Fibroblast of peridontal ligament (primary cell): ENCODE measurements around the gene TDRKH.

Experiments
- DNase-seq: peaks from one replicate; pipeline ENCODE4 v3.0.0-alpha.2; 2010; ENCODE audit errors: extremely low read depth

TDRKH gene

GRCh38 chr1:151823175-151823574, 32.9 kb upstream of the TDRKH start:
- DNase-seq: no peak

DNA sequence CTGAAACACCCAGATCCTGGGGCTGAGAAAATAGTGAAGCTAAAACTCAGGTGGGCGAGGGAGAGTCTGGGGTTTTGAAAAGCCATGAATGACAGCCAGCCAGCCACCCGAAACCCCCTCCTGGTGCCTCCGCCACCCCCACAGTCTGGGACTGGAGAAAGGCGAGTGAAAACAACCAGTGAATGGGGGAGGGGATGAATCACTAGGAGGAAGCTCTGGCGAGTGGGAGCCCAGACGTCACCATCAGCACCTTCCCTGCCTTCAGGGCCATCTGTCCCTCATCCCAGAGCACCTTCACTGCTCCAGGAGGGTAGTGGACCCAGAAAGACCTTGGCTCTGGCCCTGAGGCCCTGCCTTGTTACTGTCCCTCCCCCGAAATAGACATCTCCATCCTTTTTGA, 32.1 kb upstream of the TDRKH start:
- no peak for DNase-seq

DNA sequence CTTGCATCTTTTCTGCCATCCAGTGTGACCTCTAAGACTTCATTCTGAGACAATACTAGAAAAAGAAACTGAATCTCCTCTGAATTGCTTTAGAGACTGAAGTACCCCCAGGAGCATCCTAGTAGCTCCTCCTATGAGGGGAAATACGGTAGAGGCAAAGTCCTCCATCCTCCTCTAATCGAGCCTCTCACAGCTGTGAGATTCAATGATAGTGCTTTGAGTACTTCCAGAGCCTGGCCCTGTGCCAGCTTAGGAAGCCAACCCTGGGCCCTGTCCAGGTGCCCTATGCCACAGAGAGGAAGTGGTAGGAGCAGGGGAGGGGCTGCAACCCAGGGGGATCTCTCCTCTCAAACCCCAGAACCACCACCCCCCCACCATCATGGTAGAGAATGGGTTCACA, 30.6 kb upstream of the TDRKH start:
- no peak for DNase-seq

DNA sequence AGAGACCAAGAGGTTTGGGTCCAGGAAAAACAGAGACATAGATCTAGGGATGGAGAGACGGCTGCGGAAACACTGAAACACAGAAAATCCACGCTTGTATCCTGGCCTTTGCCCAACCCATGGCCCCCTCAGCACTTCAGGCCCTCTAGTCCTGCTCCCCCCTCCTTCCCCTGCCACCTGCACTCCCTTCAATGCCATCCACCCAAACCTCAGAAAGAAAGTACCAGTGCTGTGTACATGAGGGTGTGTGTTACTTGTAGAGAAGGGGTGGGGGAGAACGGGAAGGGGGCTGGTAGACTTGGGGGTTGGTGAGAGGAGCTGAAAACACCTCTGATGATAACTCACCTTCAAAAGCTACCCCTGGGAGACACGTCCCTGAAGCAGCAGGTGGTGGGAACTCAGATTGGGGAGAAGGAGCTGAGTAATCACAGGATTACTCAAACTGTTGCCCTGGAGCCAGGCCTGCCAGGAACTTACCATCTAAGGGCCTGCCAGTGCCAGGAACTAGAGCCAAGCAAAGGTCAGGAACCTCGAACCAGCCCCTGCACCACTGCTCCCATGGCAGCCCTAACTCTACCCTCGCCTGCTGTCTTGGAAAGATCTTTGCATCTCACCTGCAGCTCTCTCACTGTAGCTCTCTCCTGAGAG, 29.8 kb upstream of the TDRKH start:
- no peak for DNase-seq

GRCh38 chr1:151819227-151819835, 29.0 kb upstream of the TDRKH start:
- DNase-seq: no peak

- no peak for DNase-seq
These were observed 27.0 kb upstream of the TDRKH start for GRCh38 chr1:151817353-151817730.

DNA sequence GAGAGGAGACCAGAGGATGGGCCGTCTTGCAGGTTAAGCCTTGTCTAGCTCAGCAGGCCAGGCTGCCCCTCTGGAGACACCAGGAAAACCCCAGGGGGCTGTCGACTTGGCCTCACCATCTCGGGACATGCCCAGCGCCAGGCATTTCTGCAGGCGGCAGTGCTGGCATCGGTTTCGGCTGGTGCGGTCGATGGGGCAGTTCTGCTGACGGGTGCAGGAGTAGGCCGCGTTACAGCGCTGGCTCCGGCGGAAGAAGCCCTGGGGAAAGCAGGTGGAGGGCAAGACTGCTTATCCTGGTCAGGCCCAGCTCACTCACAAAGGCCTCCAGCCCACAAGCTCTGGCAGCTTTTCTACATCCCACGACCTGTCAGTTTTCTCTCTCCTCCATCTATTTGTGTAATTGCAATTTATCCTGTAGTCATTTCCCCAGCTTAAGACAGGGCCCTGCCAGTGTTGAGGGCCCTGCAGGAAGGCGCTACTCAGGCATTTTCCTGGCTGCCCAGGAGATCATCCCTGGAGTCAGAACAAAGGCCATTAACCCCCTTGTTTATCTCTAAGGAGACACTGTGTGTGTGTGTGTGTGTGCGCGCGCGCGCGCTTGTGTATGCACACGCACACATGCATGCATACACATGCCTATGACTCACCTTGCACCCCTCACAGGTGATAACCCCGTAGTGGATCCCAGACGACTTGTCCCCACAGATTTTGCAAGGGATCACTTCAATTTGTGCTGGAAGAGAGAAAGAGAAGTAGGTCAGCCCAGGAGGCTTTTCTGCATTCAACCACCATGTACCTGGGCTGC, 26.4 kb upstream of the TDRKH start:
- no peak for DNase-seq

- DNase-seq: no peak
These were observed 25.5 kb upstream of the TDRKH start for GRCh38 chr1:151815716-151816327.

- no peak for DNase-seq
These were observed 24.8 kb upstream of the TDRKH start for GRCh38 chr1:151814971-151815545.

DNA sequence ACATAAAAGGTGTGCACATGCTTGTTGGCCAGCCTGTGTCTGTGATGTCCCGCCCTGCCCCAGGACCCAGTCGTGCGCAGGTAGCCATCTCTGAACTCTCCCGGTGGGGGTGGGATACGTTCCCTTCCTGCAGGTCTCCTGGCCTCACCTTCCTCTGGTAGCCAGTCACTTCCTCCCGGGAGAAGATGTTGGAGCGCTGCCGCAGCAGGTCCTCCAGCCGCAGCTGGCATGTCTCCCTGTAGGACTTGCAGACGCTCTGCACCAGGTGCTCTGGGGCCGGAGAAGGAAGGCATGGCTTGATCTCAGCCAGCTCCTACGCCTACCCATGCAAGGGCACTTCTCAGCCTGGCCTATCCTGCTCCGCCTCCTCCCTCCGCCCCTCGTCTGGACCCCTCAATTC, 24.1 kb upstream of the TDRKH start:
- DNase-seq: no peak

DNA sequence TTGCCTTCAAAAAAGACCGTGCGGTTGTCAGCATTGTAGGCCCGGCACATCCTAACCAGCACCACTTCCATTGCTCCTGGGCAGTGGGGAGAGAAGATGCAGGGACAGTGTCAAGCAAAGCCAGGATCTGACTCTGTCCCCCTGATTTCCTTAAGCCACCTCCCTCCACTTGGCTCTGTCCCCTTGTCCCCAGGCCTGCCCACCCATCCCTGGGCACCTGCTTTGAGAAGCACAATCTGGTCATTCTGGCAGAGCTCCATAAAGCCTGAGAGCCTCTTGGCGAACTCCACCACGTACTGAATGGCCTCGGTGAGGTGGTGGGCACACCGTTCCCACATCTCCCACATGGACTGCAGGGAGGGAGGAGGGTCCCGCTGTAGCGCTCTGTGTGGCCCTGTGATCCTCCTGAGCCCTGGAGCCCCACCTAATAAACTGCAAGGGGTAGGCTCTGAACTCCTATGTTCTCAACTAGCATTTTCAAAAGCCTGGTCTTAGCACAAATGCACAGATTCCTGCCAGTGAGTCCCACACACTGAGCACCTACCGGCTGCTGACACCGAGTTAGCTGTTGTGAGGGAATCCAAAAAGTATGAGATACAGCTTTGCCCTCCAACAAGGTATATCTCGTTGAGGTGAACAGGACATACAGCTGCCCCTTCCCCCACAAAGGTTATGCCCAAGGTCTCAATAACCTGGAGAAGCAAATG, 23.1 kb upstream of the TDRKH start:
- DNase-seq: no peak

GRCh38 chr1:151811181-151811580, 20.9 kb upstream of the TDRKH start:
- no peak for DNase-seq

GRCh38 chr1:151809985-151810556, 19.8 kb upstream of the TDRKH start:
- no peak for DNase-seq

- DNase-seq: no peak
These were observed 19.1 kb upstream of the TDRKH start for GRCh38 chr1:151809290-151809984.

- DNase-seq: no peak
These were observed 17.5 kb upstream of the TDRKH start for GRCh38 chr1:151807766-151808165.

GRCh38 chr1:151807131-151807530, 16.8 kb upstream of the TDRKH start:
- DNase-seq: no peak

DNA sequence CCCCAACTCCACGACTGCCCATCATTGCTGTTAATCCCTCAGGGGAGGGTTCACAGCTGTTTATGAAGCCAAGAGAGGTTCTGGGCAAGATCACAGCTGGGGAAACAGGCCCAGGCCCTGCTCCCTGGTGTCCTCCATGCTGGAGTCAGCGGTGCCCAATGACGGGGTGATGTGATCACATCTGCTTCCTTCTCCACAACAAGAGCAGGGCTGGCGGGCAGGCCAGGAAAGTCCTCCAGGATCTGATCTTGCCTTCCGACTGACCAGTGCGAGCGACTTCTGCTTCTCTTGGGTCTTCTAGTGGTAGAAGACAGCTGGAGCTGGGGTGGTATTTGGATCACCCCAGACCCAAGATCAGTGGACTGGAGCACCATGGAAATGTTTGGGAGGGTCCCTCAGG, 15.9 kb upstream of the TDRKH start:
- no peak for DNase-seq

DNA sequence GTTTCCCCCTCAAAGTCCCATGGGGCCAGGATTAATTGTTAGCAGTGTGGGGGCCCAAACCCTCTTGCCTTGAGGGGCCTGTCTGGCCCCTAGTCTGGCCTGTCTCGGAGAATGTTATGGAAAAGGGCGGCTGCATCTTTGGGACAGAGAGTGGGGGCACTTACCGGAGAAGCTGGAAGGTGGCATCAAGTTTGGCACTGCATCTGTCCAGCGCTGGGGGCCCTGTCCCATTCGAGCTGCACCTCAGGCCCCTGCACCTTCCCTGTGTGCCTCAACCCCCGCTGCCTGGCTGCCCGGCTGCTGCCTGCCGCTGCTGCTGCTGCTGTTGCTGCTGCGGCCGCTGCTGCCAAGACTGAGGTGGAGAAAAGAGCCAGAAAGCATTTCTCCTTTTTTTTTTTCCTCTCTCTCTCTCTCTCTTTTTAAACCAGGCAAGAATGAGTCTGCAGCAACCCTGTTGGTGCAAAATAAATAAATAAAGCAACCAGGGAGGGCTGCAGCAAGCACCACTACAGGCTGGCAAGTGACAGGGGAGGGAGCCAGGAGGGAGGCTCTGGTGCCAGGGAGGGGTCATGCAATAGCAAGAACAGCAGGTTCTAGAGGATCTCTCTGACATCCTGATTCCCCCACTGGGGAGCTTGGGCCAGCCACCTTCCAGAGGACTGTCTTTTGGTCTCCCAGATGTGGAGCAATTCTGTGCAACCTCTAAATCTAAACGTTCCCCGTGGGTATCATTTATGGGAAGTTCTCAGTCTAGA, 14.9 kb upstream of the TDRKH start, which contains the start of gene LINGO4:
TSS of gene LINGO4 (minus strand) at position 354 of the 755 bp plus-strand sequence. CDS start 2,715 bp downstream, outside the sequence.
- DNase-seq: no peak

DNA sequence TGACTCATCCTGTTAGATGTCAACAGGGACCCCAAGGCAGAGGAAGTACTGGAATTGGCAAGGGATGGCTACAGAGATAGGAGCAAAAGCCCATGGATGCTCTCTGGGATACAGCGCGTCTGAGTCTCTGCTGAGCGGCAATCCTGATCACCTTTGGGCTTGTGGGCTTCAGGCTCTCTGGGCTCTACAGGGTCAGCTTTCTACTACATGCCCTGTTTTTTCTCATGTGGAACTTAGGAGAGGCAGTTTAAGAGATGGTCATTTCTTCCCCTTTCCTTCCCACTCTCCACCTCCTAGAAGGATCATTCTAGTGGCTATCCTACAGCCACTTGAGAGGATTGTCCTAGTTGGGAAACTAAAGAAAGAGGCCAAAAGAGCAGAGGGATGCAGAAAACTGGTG, 13.6 kb upstream of the TDRKH start:
- no peak for DNase-seq

DNA sequence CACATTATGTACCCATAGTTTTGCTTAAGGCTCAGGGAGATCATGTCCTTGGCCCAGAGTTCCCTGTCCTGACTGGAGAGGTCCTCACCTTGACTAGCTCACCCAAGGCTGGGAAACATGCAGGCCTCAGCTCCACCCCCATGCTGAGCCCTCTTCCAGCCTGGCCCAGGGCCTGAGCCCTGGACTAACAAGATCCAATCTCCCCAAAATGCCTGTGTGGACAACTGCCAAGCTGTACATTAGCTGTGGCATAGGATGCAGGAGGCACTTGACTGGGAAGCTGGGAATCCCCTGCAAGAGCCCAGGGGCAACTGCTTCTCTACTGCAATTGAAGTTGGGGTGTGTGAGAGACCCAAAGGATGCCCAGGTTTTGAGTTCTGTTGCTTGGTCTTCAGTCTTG, 12.9 kb upstream of the TDRKH start:
- DNase-seq: no peak
